ENCODE data around the gene HDAC9. TPM values are rescaled to one million over a fixed set of nuclear protein-coding genes. Genes with fewer than 3 reads are reported as not detected.

The HDAC9 gene
- total and polyA plus RNA-seq, 4 donors: 2.2 to 41.0 (median 4.1) TPM

GRCh38 chr7:18780938-18781337 lies 285.4 kb downstream of the HDAC9 start:
- Histone ChIP-seq H3K36me3 (ENCODE audit: control insufficient read depth in 4 of 4, insufficient read depth in 4 of 4, low read length in 4 of 4) (no peaks in the 10 kb centered on the region), H3K4me3 (no peak overlapping the region), H3K27me3 (ENCODE audit: control insufficient read depth in 3 of 3, insufficient read depth in 3 of 3, low read length in 2 of 3) (no peaks in the 10 kb centered on the region), H3K9me3 (ENCODE audit: control insufficient read depth in 4 of 4, insufficient read depth in 3 of 4, low read length in 3 of 4) (no peaks in the 10 kb centered on the region), H3K4me1 (ENCODE audit: control insufficient read depth in 5 of 5, insufficient read depth in 5 of 5, low read length in 5 of 5) (no peaks in the 10 kb centered on the region), H3K27ac (ENCODE audit: low read depth in 1 of 2, low read length in 1 of 2) (no peak overlapping the region), H3K9ac (ENCODE audit: insufficient read depth in 1 of 2, low read length in 2 of 2) (no peak overlapping the region)
- ATAC-seq (ENCODE audit: insufficient read depth, low FRiP score) (no peak), DNase-seq (no peak)
- WGBS, 2 donors: 88 to 90% methylated on average over 3 of the region's 3 CpGs
- TF ChIP-seq, protein P1, sequence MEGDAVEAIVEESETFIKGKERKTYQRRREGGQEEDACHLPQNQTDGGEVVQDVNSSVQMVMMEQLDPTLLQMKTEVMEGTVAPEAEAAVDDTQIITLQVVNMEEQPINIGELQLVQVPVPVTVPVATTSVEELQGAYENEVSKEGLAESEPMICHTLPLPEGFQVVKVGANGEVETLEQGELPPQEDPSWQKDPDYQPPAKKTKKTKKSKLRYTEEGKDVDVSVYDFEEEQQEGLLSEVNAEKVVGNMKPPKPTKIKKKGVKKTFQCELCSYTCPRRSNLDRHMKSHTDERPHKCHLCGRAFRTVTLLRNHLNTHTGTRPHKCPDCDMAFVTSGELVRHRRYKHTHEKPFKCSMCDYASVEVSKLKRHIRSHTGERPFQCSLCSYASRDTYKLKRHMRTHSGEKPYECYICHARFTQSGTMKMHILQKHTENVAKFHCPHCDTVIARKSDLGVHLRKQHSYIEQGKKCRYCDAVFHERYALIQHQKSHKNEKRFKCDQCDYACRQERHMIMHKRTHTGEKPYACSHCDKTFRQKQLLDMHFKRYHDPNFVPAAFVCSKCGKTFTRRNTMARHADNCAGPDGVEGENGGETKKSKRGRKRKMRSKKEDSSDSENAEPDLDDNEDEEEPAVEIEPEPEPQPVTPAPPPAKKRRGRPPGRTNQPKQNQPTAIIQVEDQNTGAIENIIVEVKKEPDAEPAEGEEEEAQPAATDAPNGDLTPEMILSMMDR (IDR thresholded peaks at IDR 0.05; ENCODE audit: control extremely low read depth, extremely low read depth): no peak

DNA sequence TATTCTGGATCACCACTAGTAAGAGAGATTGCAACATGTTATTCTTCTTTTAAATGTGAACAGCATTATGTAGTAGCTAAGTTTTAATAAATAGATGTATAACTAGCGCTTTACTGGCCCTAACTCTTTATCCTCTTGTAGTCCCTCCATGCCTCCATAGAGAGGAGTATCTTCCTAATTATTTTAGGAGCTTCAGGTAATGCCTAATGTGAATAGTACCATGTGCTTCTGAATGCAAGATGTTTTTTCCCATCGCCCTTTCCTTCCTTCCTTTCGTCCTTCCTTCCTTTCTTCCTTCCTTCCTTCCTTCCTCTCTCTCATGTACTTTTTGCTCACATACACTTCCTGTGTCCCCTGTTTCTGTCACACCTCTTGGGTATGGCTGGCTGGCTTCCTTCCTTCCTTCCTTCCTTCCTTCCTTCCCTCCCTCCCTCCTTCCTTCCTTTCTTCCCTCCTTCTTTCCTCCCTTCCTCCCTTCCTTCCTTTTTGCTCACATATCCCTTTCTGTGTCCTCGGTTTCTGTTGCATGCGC lies 290.7 kb downstream of the HDAC9 start:
- no peak overlapping the region for H3K27ac ChIP-seq (ENCODE audit: low read depth in 1 of 2, low read length in 1 of 2)
- H3K4me3 ChIP-seq: no peak overlapping the region
- no peaks in the 10 kb centered on the region for H3K36me3 ChIP-seq (ENCODE audit: control insufficient read depth in 4 of 4, insufficient read depth in 4 of 4, low read length in 4 of 4)
- H3K4me1 ChIP-seq (ENCODE audit: control insufficient read depth in 5 of 5, insufficient read depth in 5 of 5, low read length in 5 of 5): no peaks in the 10 kb centered on the region
- DNase-seq (no peak), ATAC-seq (ENCODE audit: insufficient read depth, low FRiP score) (no peak)
- H3K27me3 ChIP-seq (ENCODE audit: control insufficient read depth in 3 of 3, insufficient read depth in 3 of 3, low read length in 2 of 3): no peaks in the 10 kb centered on the region
- WGBS, 2 donors: 84 to 93% methylated on average over 4 to 5 of the region's 5 CpGs
- no peak overlapping the region for H3K9ac ChIP-seq (ENCODE audit: insufficient read depth in 1 of 2, low read length in 2 of 2)
- H3K9me3 ChIP-seq (ENCODE audit: control insufficient read depth in 4 of 4, insufficient read depth in 3 of 4, low read length in 3 of 4): no peaks in the 10 kb centered on the region
- TF ChIP-seq, protein P1 (IDR thresholded peaks at IDR 0.05; ENCODE audit: control extremely low read depth, extremely low read depth): no peak

DNA sequence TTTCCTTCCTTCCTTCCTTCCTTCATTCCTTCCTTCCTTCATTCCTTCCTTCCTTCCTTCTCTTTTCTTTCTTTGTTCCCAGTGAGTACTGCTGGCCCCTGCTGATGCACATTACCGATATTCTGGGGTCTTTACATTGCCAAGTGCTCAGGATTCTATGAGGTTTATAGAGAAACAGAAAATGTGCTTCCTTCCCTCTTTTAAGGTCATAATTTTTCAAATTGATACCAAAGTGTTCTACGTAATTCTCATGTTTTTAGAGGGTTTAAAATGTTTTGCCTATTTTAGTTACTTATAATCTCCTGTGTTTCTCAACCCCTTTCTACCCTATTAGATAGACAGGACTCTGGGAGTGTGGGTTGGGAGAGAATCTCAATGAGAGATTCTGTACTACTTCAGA lies 291.2 kb downstream of the HDAC9 start:
- no peak for ATAC-seq (ENCODE audit: insufficient read depth, low FRiP score)
- H3K9me3 ChIP-seq (ENCODE audit: control insufficient read depth in 4 of 4, insufficient read depth in 3 of 4, low read length in 3 of 4): no peaks in the 10 kb centered on the region
- whole genome bisulfite sequencing, 2 donors: 89 to 93% methylated on average over 2 of the region's 2 CpGs

More for the DNA sequence above, 291.2 kb downstream of the HDAC9 start:
- Histone ChIP-seq H3K9ac (ENCODE audit: insufficient read depth in 1 of 2, low read length in 2 of 2) (no peak overlapping the region), H3K36me3 (ENCODE audit: control insufficient read depth in 4 of 4, insufficient read depth in 4 of 4, low read length in 4 of 4) (no peaks in the 10 kb centered on the region), H3K4me1 (ENCODE audit: control insufficient read depth in 5 of 5, insufficient read depth in 5 of 5, low read length in 5 of 5) (no peaks in the 10 kb centered on the region), H3K4me3 (no peak overlapping the region), H3K27me3 (ENCODE audit: control insufficient read depth in 3 of 3, insufficient read depth in 3 of 3, low read length in 2 of 3) (no peaks in the 10 kb centered on the region), H3K27ac (ENCODE audit: low read depth in 1 of 2, low read length in 1 of 2) (no peak overlapping the region)
- TF ChIP-seq, protein P1 (IDR thresholded peaks at IDR 0.05; ENCODE audit: control extremely low read depth, extremely low read depth): no peak
- DNase-seq: no peak
